OCI-LY3 (cell line): ENCODE data around the gene MYBPC1.

Source experiments
- H2AFZ ChIP-seq: fragments of 200-600, 300-600 bp; shearing (Covaris generic); 2 replicates; pipeline ENCODE4 v1.6.0; 2014; ENCODE audit warnings: antibody characterized with exemption, low read depth, low read length
- H3K27ac ChIP-seq: fragments of 200-600, 300-600 bp; sonication (generic); 2 replicates; pipeline ENCODE4 v1.5.1; 2014; ENCODE audit warnings: mild to moderate bottlenecking, low read length, moderate library complexity, mixed read lengths
- H3K27me3 ChIP-seq: fragments of 200-600, 300-600 bp; sonication (generic); 2 replicates; pipeline ENCODE4 v1.6.1; 2014; ENCODE audit warnings: low read depth, low read length, mixed read lengths
- H3K36me3 ChIP-seq: fragments of 200-600, 300-600 bp; sonication (generic); replicated peaks from 2 replicates; pipeline ENCODE3; 2014; ENCODE audit warnings: low read depth, low read length, mixed read lengths
- H3K4me1 ChIP-seq: fragments of 300-600, 200-600 bp; sonication (generic); 2 replicates; pipeline ENCODE4 v1.6.1; 2014; ENCODE audit warnings: low read length, mixed read lengths
- H3K4me2 ChIP-seq: fragments of 200-600, 300-600 bp; sonication (generic); 2 replicates; pipeline ENCODE4 v1.6.1; 2014; ENCODE audit warnings: low read length, mixed read lengths
- H3K4me3 ChIP-seq: fragments of 300-600, 200-600 bp; sonication (generic); 2 replicates; pipeline ENCODE4 v1.5.1; 2014; ENCODE audit warnings: antibody characterized with exemption, mild to moderate bottlenecking, low read length, moderate library complexity
- H3K79me2 ChIP-seq: fragments of 300-600, 200-600 bp; shearing (Covaris generic); 2 replicates; pipeline ENCODE4 v1.6.1; 2014; ENCODE audit warnings: mild to moderate bottlenecking, low read length, mixed read lengths
- H3K9ac ChIP-seq: fragments of 300-600, 200-600 bp; shearing (Covaris generic); 2 replicates; pipeline ENCODE4 v1.6.0; 2014; ENCODE audit warnings: mild to moderate bottlenecking, low read length, moderate library complexity
- H3K9me3 ChIP-seq: fragments of 200-600, 300-600 bp; shearing (Covaris generic); 2 replicates; pipeline ENCODE4 v1.6.1; 2014; ENCODE audit warnings: low read length, mixed read lengths; ENCODE audit not compliant: insufficient read depth
- H4K20me1 ChIP-seq: fragments of 200-600, 300-600 bp; sonication (generic); 2 replicates; pipeline ENCODE4 v1.6.1; 2016; ENCODE audit warnings: low read length, mixed read lengths; ENCODE audit not compliant: insufficient read depth
- CTCF ChIP-seq: fragments of 200-600, 300-600 bp; sonication (generic); IDR thresholded peaks from 2 replicates; pipeline ENCODE4 v1.5.1; 2014; ENCODE audit warnings: antibody characterized with exemption, low read length, low read depth
- EZH2phosphoT487 ChIP-seq: fragments of 200-600 bp; shearing (Covaris generic); IDR thresholded peaks from 2 replicates; pipeline ENCODE4 v1.6.1; 2018; ENCODE audit warnings: antibody characterized with exemption, mixed run types, low read depth

Gene MYBPC1

GRCh38 chr12:101690544-101691098, 95.8 kb downstream of the MYBPC1 start:
- no peaks in the 10 kb centered on the region for H3K9me3 ChIP-seq
- no peaks in the 10 kb centered on the region for H3K4me1 ChIP-seq
- no peak overlapping the region for H3K4me3 ChIP-seq
- no peak for TF ChIP-seq EZH2phosphoT487
- no peak for TF ChIP-seq CTCF
- H3K4me2 ChIP-seq: no peak overlapping the region
- no peak overlapping the region for H2AFZ ChIP-seq
- no peaks in the 10 kb centered on the region for H4K20me1 ChIP-seq
- no peaks in the 10 kb centered on the region for H3K79me2 ChIP-seq
- H3K9ac ChIP-seq: no peak overlapping the region
- 0 out of 2 replicates have a peak, but pooled peaks cover 10% of the 10 kb centered on the region for H3K27me3 ChIP-seq
- no peaks in the 10 kb centered on the region for H3K36me3 ChIP-seq
- no peak overlapping the region for H3K27ac ChIP-seq

- Histone ChIP-seq H3K9me3 (no peaks in the 10 kb centered on the region), H3K27me3 (0 out of 2 replicates have a peak, but pooled peaks cover 5% of the 10 kb centered on the region), H3K4me1 (peaks cover 4% of the 10 kb centered on the region), H3K27ac (no peak overlapping the region), H3K4me3 (no peak overlapping the region), H3K79me2 (no peaks in the 10 kb centered on the region), H2AFZ (no peak overlapping the region), H3K36me3 (no peaks in the 10 kb centered on the region), H3K9ac (no peak overlapping the region), H3K4me2 (no peak overlapping the region), H4K20me1 (no peaks in the 10 kb centered on the region)
- no peak for TF ChIP-seq EZH2phosphoT487
- TF ChIP-seq CTCF: no peak
These were observed 96.8 kb downstream of the MYBPC1 start for GRCh38 chr12:101691503-101692096.

GRCh38 chr12:101694297-101694848, 99.6 kb downstream of the MYBPC1 start:
- TF ChIP-seq CTCF (no peak), EZH2phosphoT487 (no peak)
- H3K4me2 ChIP-seq: no peak overlapping the region
- H3K27me3 ChIP-seq: 0 out of 2 replicates have a peak, but pooled peaks cover 5% of the 10 kb centered on the region
- H3K36me3 ChIP-seq: no peaks in the 10 kb centered on the region
- H3K4me1 ChIP-seq: peaks cover 11% of the 10 kb centered on the region
- H3K4me3 ChIP-seq: no peak overlapping the region
- H2AFZ ChIP-seq: no peak overlapping the region
- no peak overlapping the region for H3K27ac ChIP-seq
- no peaks in the 10 kb centered on the region for H3K9me3 ChIP-seq
- H3K79me2 ChIP-seq: no peaks in the 10 kb centered on the region; the same call in 1 of the 2 replicates
- H3K9ac ChIP-seq: no peak overlapping the region
- H4K20me1 ChIP-seq: no peaks in the 10 kb centered on the region

- peaks cover 11% of the 10 kb centered on the region for H3K4me1 ChIP-seq
- no peak overlapping the region for H3K4me2 ChIP-seq
- H4K20me1 ChIP-seq: no peaks in the 10 kb centered on the region
- H3K9ac ChIP-seq: no peak overlapping the region
- H3K36me3 ChIP-seq: no peaks in the 10 kb centered on the region
- no peak overlapping the region for H3K4me3 ChIP-seq
- H2AFZ ChIP-seq: no peak overlapping the region
- no peak overlapping the region for H3K27ac ChIP-seq
- H3K79me2 ChIP-seq: no peaks in the 10 kb centered on the region; the same call in 1 of the 2 replicates
- TF ChIP-seq CTCF (no peak), EZH2phosphoT487 (no peak)
- 0 out of 2 replicates have a peak, but pooled peaks cover 5% of the 10 kb centered on the region for H3K27me3 ChIP-seq
- no peaks in the 10 kb centered on the region for H3K9me3 ChIP-seq
These were observed 100.2 kb downstream of the MYBPC1 start for GRCh38 chr12:101694986-101695385.
